K562 (cell line): Measurements from ENCODE around the gene SENP7. TPM values are rescaled to one million over a fixed set of nuclear protein-coding genes. Genes with fewer than 3 reads are reported as not detected.

Source experiments
- ARID1B ChIP-seq: fragments of 450-650 bp; IDR thresholded peaks from 2 replicates; pipeline ENCODE4 v1.6.1; 2016; ENCODE audit warnings: antibody characterized with exemption, mild to moderate bottlenecking, inconsistent platforms
- CCAR2 ChIP-seq: fragments of 200-400 bp; formaldehyde crosslinking; IDR thresholded peaks from 2 replicates; pipeline ENCODE4 v1.6.1; 2017; ENCODE audit warnings: mild to moderate bottlenecking, low read depth, low read length
- ETS2 ChIP-seq: IDR thresholded peaks from 2 replicates; pipeline ENCODE4 v1.6.1; 2016; ENCODE audit warnings: borderline replicate concordance, missing genetic modification characterization, mild to moderate bottlenecking, moderate library complexity, missing compliant biosample characterization; ENCODE audit not compliant: poor library complexity, severe bottlenecking
- MAFK ChIP-seq: IDR thresholded peaks from 2 replicates; pipeline ENCODE4 v1.6.1; 2011; ENCODE audit warnings: low read length, improper control_type of control experiment
- MBD2 ChIP-seq: sonication (generic); IDR thresholded peaks from 2 replicates; pipeline ENCODE4 v1.6.1; 2016; ENCODE audit warnings: low read depth, borderline replicate concordance
- PPARD ChIP-seq: fragments of 250-450 bp; sonication (Bioruptor Pico); IDR thresholded peaks from 2 replicates; pipeline ENCODE4 v1.8.0; 2022; ENCODE audit warnings: inconsistent platforms, mild to moderate bottlenecking, moderate library complexity
- RBM25 ChIP-seq: fragments of 200-400 bp; formaldehyde crosslinking; IDR thresholded peaks from 2 replicates; pipeline ENCODE4 v1.6.1; 2018; ENCODE audit warnings: low read length, low read depth, moderate library complexity; ENCODE audit not compliant: severe bottlenecking
- TAF1 ChIP-seq: IDR thresholded peaks from 2 replicates; pipeline ENCODE4 v1.6.1; 2011; ENCODE audit warnings: mild to moderate bottlenecking, low read length, moderate library complexity; ENCODE audit not compliant: insufficient read depth, control insufficient read depth, severe bottlenecking; ENCODE audit errors: extremely low read depth
- TAF7 ChIP-seq: fragments of 450-650 bp; IDR thresholded peaks from 2 replicates; pipeline ENCODE4 v1.6.1; 2016; ENCODE audit warnings: missing genetic modification characterization, missing compliant biosample characterization
- ZNF224 ChIP-seq: sonication (generic); formaldehyde crosslinking; IDR thresholded peaks from 2 replicates; pipeline ENCODE4 v1.8.0; 2022; ENCODE audit warnings: mild to moderate bottlenecking, missing genetic modification reagents
- polyA plus RNA-seq, 8 experiments: library from polyadenylated mRNA; depleted of rRNA in 4 of 8; stranded (reverse) in 5 of 8; unstranded in 3 of 8; fragments of >200 nt; fragmentation: Nextera tagmentation in 2 of 8; fragmentation: Illumina TruSeq in 1 of 8; extraction: Ambion mirVana in 2 of 8; extraction: Trizol in 1 of 8; gene quantifications; 2 replicates each; pipeline versions ENCODE4 v1.2.1 to v1.2.3, GENCODE V29; 2011 to 2014; ENCODE audit warnings: inconsistent platforms in 1 of 8, missing spikeins in 1 of 8
- total RNA-seq, 7 experiments: library from RNA; depleted of rRNA in 6 of 7; stranded (reverse); fragments of >200 nt in 6 of 7; fragmentation: Illumina TruSeq in 2 of 7; extraction: Trizol in 2 of 7; gene quantifications; 2 replicates each; pipeline versions ENCODE4 v1.2.1 to v1.2.3, GENCODE V29; 2011 to 2021; ENCODE audit warnings: low replicate concordance in 1 of 7
- TF ChIP-seq, protein P1 (sequence below), 2 experiments: fragments of 450-650 bp; formaldehyde crosslinking in 1 of 2; IDR thresholded peaks; 2 replicates each; pipeline versions ENCODE4 v1.4.0 to v1.6.1; 2014 to 2020; ENCODE audit warnings: mild to moderate bottlenecking in 2 of 2, borderline replicate concordance in 1 of 2, low read depth in 1 of 2
- TF ChIP-seq, protein P2 (sequence below): fragments of 450-650 bp; IDR thresholded peaks from one replicate; pipeline ENCODE4 v1.6.1; 2018; ENCODE audit warnings: mild to moderate bottlenecking, moderate library complexity; ENCODE audit not compliant: partially characterized antibody
- TF ChIP-seq, protein P3 (sequence below), 3 experiments: fragments of 200-800 bp in 1 of 3; sonication (Bioruptor generic) in 1 of 3; sonication (generic) in 1 of 3; formaldehyde crosslinking in 1 of 3; IDR thresholded peaks; 2 replicates each; pipeline versions ENCODE4 v1.6.1 to v1.8.0; 2016 to 2022; ENCODE audit warnings: mild to moderate bottlenecking in 2 of 3, missing compliant biosample characterization in 2 of 3, missing genetic modification characterization in 2 of 3, missing genetic modification reagents in 1 of 3
- TF ChIP-seq, protein P4 (sequence below): fragments of 250-450 bp; sonication (Bioruptor Pico); IDR thresholded peaks from 2 replicates; pipeline ENCODE4 v1.8.0; 2022; ENCODE audit warnings: inconsistent platforms, mild to moderate bottlenecking, moderate library complexity, borderline replicate concordance

Gene SENP7
- total and polyA plus RNA-seq, 9 of the 15 experiments (the other 6 are each of a cell fraction or from before 2014, with no cell fraction given) = 4.1 to 21.9 (median 10.7) TPM

DNA sequence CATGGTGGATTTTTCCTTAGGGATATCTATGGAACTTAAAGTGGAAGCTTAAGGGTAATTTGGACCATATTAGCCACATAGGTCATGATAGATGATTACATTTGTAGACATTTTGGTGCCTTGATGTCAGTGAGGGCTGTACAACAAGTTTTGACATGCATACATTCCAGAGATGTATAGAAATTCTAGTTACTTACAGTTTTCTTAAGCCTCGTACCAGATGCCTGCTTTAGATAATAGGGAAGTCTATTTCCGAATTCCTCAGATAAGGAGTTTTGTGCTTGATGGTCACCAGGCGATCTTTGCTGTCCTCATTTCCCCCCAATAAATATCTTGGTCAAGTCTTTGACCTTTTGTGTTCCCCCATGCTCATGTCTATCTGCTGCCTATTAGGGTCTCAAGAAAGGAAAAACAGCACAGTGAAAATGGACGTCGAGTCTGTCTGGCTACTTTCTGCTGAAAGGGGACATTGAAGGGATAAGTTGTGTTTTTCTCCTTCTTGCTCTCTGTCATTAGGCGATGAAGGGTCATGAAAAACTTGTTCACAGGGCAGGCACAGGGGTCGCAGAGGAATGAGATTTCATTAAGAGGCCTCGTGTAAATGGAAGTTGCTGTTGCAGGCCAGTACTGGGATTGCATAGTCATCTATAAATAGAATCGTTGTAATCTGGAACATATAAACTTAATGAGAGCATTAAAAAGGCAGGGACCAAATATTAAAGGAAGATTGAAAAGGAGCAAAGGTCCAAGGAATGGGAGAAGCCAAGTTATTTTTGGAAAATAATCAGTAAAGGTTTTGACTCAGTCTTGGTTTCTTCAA lies 20.0 kb upstream of the SENP7 start (continued):
- TF ChIP-seq, protein P1, sequence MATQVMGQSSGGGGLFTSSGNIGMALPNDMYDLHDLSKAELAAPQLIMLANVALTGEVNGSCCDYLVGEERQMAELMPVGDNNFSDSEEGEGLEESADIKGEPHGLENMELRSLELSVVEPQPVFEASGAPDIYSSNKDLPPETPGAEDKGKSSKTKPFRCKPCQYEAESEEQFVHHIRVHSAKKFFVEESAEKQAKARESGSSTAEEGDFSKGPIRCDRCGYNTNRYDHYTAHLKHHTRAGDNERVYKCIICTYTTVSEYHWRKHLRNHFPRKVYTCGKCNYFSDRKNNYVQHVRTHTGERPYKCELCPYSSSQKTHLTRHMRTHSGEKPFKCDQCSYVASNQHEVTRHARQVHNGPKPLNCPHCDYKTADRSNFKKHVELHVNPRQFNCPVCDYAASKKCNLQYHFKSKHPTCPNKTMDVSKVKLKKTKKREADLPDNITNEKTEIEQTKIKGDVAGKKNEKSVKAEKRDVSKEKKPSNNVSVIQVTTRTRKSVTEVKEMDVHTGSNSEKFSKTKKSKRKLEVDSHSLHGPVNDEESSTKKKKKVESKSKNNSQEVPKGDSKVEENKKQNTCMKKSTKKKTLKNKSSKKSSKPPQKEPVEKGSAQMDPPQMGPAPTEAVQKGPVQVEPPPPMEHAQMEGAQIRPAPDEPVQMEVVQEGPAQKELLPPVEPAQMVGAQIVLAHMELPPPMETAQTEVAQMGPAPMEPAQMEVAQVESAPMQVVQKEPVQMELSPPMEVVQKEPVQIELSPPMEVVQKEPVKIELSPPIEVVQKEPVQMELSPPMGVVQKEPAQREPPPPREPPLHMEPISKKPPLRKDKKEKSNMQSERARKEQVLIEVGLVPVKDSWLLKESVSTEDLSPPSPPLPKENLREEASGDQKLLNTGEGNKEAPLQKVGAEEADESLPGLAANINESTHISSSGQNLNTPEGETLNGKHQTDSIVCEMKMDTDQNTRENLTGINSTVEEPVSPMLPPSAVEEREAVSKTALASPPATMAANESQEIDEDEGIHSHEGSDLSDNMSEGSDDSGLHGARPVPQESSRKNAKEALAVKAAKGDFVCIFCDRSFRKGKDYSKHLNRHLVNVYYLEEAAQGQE (IDR thresholded peaks at IDR 0.05; ENCODE audit: borderline replicate concordance) = no peak
- TF ChIP-seq, protein P1 (CRISPR knock-in tag; IDR thresholded peaks at IDR 0.05; ENCODE audit: low read depth) = no peak
- TF ChIP-seq PPARD (CRISPR knock-in tag) = no peak
- no peak for TF ChIP-seq TAF7 (tag)
- no peak for TF ChIP-seq MAFK
- TF ChIP-seq, protein P2, sequence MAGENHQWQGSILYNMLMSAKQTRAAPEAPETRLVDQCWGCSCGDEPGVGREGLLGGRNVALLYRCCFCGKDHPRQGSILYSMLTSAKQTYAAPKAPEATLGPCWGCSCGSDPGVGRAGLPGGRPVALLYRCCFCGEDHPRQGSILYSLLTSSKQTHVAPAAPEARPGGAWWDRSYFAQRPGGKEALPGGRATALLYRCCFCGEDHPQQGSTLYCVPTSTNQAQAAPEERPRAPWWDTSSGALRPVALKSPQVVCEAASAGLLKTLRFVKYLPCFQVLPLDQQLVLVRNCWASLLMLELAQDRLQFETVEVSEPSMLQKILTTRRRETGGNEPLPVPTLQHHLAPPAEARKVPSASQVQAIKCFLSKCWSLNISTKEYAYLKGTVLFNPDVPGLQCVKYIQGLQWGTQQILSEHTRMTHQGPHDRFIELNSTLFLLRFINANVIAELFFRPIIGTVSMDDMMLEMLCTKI = no peak
- no peak for TF ChIP-seq RBM25
- no peak for TF ChIP-seq CCAR2
- no peak for TF ChIP-seq MBD2
- TF ChIP-seq ARID1B = peak; percentile 68
- TF ChIP-seq, protein P3, sequence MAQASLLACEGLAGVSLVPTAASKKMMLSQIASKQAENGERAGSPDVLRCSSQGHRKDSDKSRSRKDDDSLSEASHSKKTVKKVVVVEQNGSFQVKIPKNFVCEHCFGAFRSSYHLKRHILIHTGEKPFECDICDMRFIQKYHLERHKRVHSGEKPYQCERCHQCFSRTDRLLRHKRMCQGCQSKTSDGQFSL (CRISPR knock-in tag; IDR thresholded peaks at IDR 0.05) = no peak
- TF ChIP-seq, protein P3 (tag; IDR thresholded peaks at IDR 0.05) = no peak
- TF ChIP-seq TAF1 = no peak
- TF ChIP-seq ETS2 (tag) = no peak
- TF ChIP-seq ZNF224 (CRISPR knock-in tag) = no peak
- TF ChIP-seq, protein P4, sequence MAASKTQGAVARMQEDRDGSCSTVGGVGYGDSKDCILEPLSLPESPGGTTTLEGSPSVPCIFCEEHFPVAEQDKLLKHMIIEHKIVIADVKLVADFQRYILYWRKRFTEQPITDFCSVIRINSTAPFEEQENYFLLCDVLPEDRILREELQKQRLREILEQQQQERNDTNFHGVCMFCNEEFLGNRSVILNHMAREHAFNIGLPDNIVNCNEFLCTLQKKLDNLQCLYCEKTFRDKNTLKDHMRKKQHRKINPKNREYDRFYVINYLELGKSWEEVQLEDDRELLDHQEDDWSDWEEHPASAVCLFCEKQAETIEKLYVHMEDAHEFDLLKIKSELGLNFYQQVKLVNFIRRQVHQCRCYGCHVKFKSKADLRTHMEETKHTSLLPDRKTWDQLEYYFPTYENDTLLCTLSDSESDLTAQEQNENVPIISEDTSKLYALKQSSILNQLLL (CRISPR knock-in tag) = no peak
